ENCODE measurements around the gene PLCL2. TPM values are rescaled to one million over a fixed set of nuclear protein-coding genes. Genes with fewer than 3 reads are reported as not detected.

The PLCL2 gene
- total RNA-seq, 3 donors from 2014 or later (not counting 1 experiment from before 2014, with no cell fraction given), result 71.5 to 94.9 (median 84.7) TPM

DNA sequence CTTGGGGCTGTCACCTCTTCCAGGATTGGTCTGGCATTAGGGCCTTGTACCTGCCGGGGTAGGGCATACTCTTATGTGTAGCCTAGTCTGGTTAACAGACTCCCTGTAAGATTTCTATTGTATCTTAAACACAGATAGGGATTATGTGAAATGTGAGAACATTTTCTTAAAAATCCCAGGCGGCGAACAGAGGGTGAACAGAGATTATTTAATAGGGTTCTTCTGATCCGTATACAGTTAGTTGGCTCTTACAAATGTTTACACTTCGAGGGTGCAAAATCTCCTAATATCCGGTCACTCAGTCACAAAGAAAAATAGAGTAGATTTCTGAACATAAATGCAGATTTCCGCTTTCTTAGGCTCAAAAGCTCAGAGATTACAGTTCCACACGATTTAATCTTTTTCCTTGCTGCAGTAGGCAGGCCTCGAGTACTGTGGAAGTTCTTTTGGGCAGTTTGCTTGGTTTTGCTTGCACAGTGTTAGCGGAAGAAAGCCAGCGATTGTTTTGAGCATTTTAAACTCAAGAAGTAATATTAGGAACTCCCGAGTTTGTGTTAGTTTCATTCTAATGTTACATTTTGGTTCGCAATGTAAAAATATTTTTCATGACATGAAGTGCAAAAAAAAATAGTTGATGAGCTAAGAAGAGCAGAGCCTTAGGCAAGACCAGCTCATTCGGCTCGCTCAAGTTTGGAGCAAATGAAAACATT, 993 bp downstream of the PLCL2 start:
- H3K9me3 ChIP-seq (ENCODE audit: control insufficient read depth, insufficient read depth, low read length), result no peaks in the 10 kb centered on the region
- H3K4me3 ChIP-seq (ENCODE audit: low read length), result peak overlapping the region; percentile 99
- Mint-ChIP-seq H3K4me1 (peaks cover 54 to 64% of the 10 kb centered on the region in 2 donors), H3K27me3 (ENCODE audit: low read depth in 2 of 2) (no peaks in the 10 kb centered on the region), H3K36me3 (no peaks in the 10 kb centered on the region), H3K27ac (peak overlapping the region; percentile 96), H3K4me3 (peak overlapping the region; percentile 97), H3K9me3 (no peaks in the 10 kb centered on the region)
- intact Hi-C loops (cut with micrococcal nuclease), result loop anchor here (1.0 to 5.0 kb wide), 5 partner anchors 98 to 583 kb away; no protein-coding TSS in a partner anchor
- H3K27me3 ChIP-seq (ENCODE audit: control insufficient read depth, insufficient read depth, low read length), result no peaks in the 10 kb centered on the region
- peak overlapping the region; percentile 91 for H3K27ac ChIP-seq (ENCODE audit: low read length)
- H3K36me3 ChIP-seq (ENCODE audit: control insufficient read depth, insufficient read depth, low read length), result no peaks in the 10 kb centered on the region
- peak; percentile 20 to 42 (median 25) for ATAC-seq
- DNase-seq, result peak in 1 of 2 donors; percentile 39
- TF ChIP-seq, protein P1, sequence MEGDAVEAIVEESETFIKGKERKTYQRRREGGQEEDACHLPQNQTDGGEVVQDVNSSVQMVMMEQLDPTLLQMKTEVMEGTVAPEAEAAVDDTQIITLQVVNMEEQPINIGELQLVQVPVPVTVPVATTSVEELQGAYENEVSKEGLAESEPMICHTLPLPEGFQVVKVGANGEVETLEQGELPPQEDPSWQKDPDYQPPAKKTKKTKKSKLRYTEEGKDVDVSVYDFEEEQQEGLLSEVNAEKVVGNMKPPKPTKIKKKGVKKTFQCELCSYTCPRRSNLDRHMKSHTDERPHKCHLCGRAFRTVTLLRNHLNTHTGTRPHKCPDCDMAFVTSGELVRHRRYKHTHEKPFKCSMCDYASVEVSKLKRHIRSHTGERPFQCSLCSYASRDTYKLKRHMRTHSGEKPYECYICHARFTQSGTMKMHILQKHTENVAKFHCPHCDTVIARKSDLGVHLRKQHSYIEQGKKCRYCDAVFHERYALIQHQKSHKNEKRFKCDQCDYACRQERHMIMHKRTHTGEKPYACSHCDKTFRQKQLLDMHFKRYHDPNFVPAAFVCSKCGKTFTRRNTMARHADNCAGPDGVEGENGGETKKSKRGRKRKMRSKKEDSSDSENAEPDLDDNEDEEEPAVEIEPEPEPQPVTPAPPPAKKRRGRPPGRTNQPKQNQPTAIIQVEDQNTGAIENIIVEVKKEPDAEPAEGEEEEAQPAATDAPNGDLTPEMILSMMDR (IDR thresholded peaks at IDR 0.05), result no peak
- peaks cover 27% of the 10 kb centered on the region for H3K4me1 ChIP-seq (ENCODE audit: control insufficient read depth, insufficient read depth, low read length)
- whole genome bisulfite sequencing (ENCODE audit: insufficient coverage), result under 1% methylated on average over 15 of the region's 15 CpGs

DNA sequence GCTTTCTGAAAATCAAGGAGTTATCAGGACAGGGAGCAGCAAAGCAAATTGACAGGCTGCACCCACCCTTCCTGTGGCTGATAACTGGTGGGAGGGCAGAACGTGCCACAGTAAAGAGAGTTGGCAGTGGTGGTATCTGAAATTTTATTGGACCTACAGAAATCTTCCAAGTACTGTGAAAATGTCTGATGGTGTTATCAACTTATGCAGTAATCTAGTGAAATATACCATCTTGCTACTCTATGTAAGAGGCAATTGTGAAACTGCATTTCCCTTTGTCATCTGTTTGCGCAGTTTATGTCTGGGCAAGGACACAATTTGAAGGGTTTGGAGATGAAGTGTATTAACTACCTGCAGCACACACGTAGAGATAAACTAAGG, 1.5 kb downstream of the PLCL2 start:
- H3K4me3 Mint-ChIP-seq, result peak overlapping the region; percentile 97

DNA sequence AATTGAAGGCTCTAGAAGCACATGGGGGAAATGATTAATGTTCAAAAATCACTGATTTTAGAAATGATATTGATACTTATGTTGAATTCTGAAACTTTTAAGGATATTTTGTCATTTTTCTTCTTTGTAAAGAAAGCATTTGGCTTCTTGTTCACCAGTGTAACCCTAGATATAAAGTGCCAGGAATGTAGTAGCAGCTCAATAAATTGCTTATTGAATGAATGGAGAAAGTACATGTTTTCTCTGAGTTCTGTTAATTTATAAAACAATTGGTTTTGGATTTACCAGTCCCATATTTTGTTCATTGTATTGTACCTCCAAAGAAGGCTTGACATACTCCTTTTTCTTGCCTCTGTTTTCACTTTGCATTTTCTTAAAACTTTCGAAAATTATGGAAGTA, 2.4 kb downstream of the PLCL2 start:
- intact Hi-C loops (cut with micrococcal nuclease), result loop anchor here (5.0 kb wide), 4 partner anchors 100 to 585 kb away; no protein-coding TSS in a partner anchor
- WGBS (ENCODE audit: insufficient coverage), result 100% methylated on average over 1 of the region's 1 CpG

More for the DNA sequence above, 1.5 kb downstream of the PLCL2 start:
- Mint-ChIP-seq H3K4me1 (peaks cover 59 to 70% of the 10 kb centered on the region in 2 donors), H3K36me3 (no peaks in the 10 kb centered on the region), H3K27ac (peak overlapping the region; percentile 96), H3K9me3 (no peaks in the 10 kb centered on the region), H3K27me3 (ENCODE audit: low read depth in 2 of 2) (no peaks in the 10 kb centered on the region)
- Histone ChIP-seq H3K4me1 (ENCODE audit: control insufficient read depth, insufficient read depth, low read length) (peaks cover 30% of the 10 kb centered on the region), H3K9me3 (ENCODE audit: control insufficient read depth, insufficient read depth, low read length) (no peaks in the 10 kb centered on the region), H3K27ac (ENCODE audit: low read length) (peak overlapping the region; percentile 91), H3K36me3 (ENCODE audit: control insufficient read depth, insufficient read depth, low read length) (no peaks in the 10 kb centered on the region), H3K4me3 (ENCODE audit: low read length) (peak overlapping the region; percentile 99), H3K27me3 (ENCODE audit: control insufficient read depth, insufficient read depth, low read length) (no peaks in the 10 kb centered on the region)
- ATAC-seq (peak; percentile 5 to 48 (median 18)), DNase-seq (peak in 1 of 2 donors; percentile 55)
- intact Hi-C loops (cut with micrococcal nuclease), result loop anchor here (5.0 kb wide), 4 partner anchors 99 to 584 kb away; no protein-coding TSS in a partner anchor
- 3% methylated on average over 3 of the region's 3 CpGs for WGBS (ENCODE audit: insufficient coverage)
- TF ChIP-seq, protein P1 (IDR thresholded peaks at IDR 0.05), result no peak

More for the DNA sequence above, 2.4 kb downstream of the PLCL2 start:
- no peaks in the 10 kb centered on the region for H3K36me3 ChIP-seq (ENCODE audit: control insufficient read depth, insufficient read depth, low read length)
- TF ChIP-seq, protein P1 (IDR thresholded peaks at IDR 0.05), result no peak
- peak overlapping the region; percentile 99 for H3K4me3 ChIP-seq (ENCODE audit: low read length)
- H3K27me3 ChIP-seq (ENCODE audit: control insufficient read depth, insufficient read depth, low read length), result no peaks in the 10 kb centered on the region
- H3K9me3 Mint-ChIP-seq, result no peaks in the 10 kb centered on the region
- no peaks in the 10 kb centered on the region for H3K9me3 ChIP-seq (ENCODE audit: control insufficient read depth, insufficient read depth, low read length)
- peak overlapping the region; percentile 96 for H3K27ac Mint-ChIP-seq
- H3K4me3 Mint-ChIP-seq, result peak overlapping the region; percentile 97
- H3K36me3 Mint-ChIP-seq, result no peaks in the 10 kb centered on the region
- H3K4me1 Mint-ChIP-seq, result peaks cover 68 to 78% of the 10 kb centered on the region in 2 donors
- ATAC-seq (no peak), DNase-seq (no peak)
- peak overlapping the region; percentile 91 for H3K27ac ChIP-seq (ENCODE audit: low read length)
- H3K4me1 ChIP-seq (ENCODE audit: control insufficient read depth, insufficient read depth, low read length), result peaks cover 30% of the 10 kb centered on the region
- no peaks in the 10 kb centered on the region for H3K27me3 Mint-ChIP-seq (ENCODE audit: low read depth in 2 of 2)
